Stimulated activated CD4-positive, alpha-beta T cell treated with anti-CD3 and anti-CD28 coated beads, Interleukin-1b, Interleukin-23, amount 100 ng/mL, for 1 hour (primary cell): Measurements from ENCODE around the gene PCBD1.

Experiments
- DNase-seq, 2 donors: peaks; one replicate each; pipeline ENCODE4 v3.0.0-alpha.2; 2020; ENCODE audit warnings: low read depth in 2 of 2

PCBD1 gene

DNA sequence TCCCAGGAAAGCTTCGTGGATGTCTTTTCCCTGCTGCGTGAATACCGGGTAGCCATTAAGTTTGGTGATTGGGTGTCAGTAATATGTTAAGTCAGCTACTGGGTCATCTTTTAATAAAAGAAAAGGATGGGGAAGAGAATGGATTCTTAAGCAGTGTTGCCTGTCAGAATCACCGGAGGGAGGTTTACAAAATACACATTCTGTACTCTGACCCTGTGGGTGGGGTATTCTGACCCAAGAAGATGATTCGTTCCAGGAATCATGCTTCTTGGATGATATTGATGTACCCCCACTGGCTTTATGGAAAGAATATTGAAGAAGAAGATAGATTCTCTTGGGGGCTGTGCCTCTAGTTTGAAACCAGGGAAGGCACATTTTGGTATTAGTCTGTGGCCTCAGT is 54.3 kb downstream of the PCBD1 start:
- DNase-seq: no peak

DNA sequence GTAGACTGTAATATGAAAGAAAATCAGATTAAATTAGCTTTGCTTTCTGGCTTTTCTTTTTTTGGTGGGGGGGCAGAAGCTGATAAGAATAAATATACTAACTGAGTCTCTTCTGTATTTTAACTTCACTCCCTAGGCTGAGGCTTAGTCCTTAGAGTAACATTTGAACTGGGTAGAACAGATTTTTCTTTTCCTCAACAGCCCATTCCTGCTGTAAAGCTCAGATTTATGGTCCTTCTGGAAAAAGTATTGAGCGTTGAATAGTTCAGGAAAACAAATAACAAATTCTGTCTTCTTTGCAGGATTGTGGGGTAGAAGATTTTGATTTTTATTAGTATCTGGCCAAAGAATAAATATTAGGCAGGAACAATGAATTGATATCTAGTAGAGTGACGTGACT is 54.8 kb downstream of the PCBD1 start:
- DNase-seq: no peak
